Neuronal stem cell (in vitro differentiated cells): ENCODE data around the gene USF3.
A peak's percentile ranks its signal among the peaks of the same experiment; 100 is the strongest.

Experiments used
- DNase-seq: peaks from one replicate; pipeline ENCODE4 v3.0.0-alpha.2; 2013; ENCODE audit warnings: low spot score
- H2AFZ ChIP-seq: one replicate; pipeline ENCODE4 v1.6.1; 2013; ENCODE audit warnings: mild to moderate bottlenecking, low read length, inconsistent platforms
- H2AK5ac ChIP-seq: 2 replicates; pipeline ENCODE4 v1.6.1; 2013; ENCODE audit warnings: low read depth, mild to moderate bottlenecking, inconsistent platforms, low read length, moderate library complexity, mixed read lengths
- H2BK120ac ChIP-seq: 2 replicates; pipeline ENCODE4 v1.6.1; 2013; ENCODE audit warnings: low read depth, mild to moderate bottlenecking, inconsistent platforms, low read length, moderate library complexity, mixed read lengths
- H2BK12ac ChIP-seq: one replicate; pipeline ENCODE4 v1.6.1; 2013; ENCODE audit warnings: low read length, inconsistent platforms
- H2BK15ac ChIP-seq: 2 replicates; pipeline ENCODE4 v1.6.1; 2013; ENCODE audit warnings: mild to moderate bottlenecking, low read length, inconsistent platforms, mixed read lengths
- H2BK5ac ChIP-seq: one replicate; pipeline ENCODE4 v1.6.1; 2013; ENCODE audit warnings: inconsistent platforms, mild to moderate bottlenecking, low read length, moderate library complexity
- H3K14ac ChIP-seq: one replicate; pipeline ENCODE4 v1.6.1; 2013; ENCODE audit warnings: low read length, inconsistent platforms
- H3K18ac ChIP-seq: 2 replicates; pipeline ENCODE4 v1.6.1; 2013; ENCODE audit warnings: low read length, inconsistent platforms
- H3K23ac ChIP-seq: 2 replicates; pipeline ENCODE4 v1.6.1; 2013; ENCODE audit warnings: low read depth, mild to moderate bottlenecking, mixed read lengths, low read length, inconsistent platforms; ENCODE audit not compliant: poor library complexity
- H3K27ac ChIP-seq: replicated peaks from 3 replicates; pipeline ENCODE4 v1.5.1; 2013; ENCODE audit warnings: low read length, inconsistent platforms
- H3K27me3 ChIP-seq, 3 experiments: 2 replicates each; pipeline ENCODE4 v1.6.1; 2013; ENCODE audit warnings: low read length in 3 of 3, mild to moderate bottlenecking in 2 of 3, inconsistent platforms in 1 of 3, low read depth in 1 of 3, mixed read lengths in 1 of 3, moderate library complexity in 1 of 3; ENCODE audit not compliant: control insufficient read depth in 3 of 3, insufficient read depth in 3 of 3
- H3K36me3 ChIP-seq, 2 donors: replicated peaks in 1 of 2; 2 replicates each; pipeline ENCODE4 v1.6.1; 2013; ENCODE audit warnings: low read length in 2 of 2; ENCODE audit not compliant: control insufficient read depth in 2 of 2, insufficient read depth in 2 of 2
- H3K4ac ChIP-seq: 2 replicates; pipeline ENCODE4 v1.6.1; 2013; ENCODE audit warnings: inconsistent platforms, mild to moderate bottlenecking, low read length, moderate library complexity
- H3K4me1 ChIP-seq, 2 donors: 1 replicate in 1 of 2; 2 replicates in 1 of 2; pipeline ENCODE4 v1.6.1; 2013; ENCODE audit warnings: low read length in 2 of 2, low read depth in 1 of 2; ENCODE audit not compliant: control insufficient read depth in 2 of 2, insufficient read depth in 1 of 2
- H3K4me2 ChIP-seq: one replicate; pipeline ENCODE4 v1.6.1; 2013; ENCODE audit warnings: mild to moderate bottlenecking, low read length, inconsistent platforms; ENCODE audit not compliant: insufficient read depth, poor library complexity, severe bottlenecking
- H3K4me3 ChIP-seq, 2 donors: 2 replicates each; pipeline ENCODE4 v1.5.1; 2013; ENCODE audit warnings: low read length in 2 of 2, mild to moderate bottlenecking in 2 of 2, inconsistent platforms in 1 of 2, moderate library complexity in 1 of 2
- H3K79me1 ChIP-seq: one replicate; pipeline ENCODE4 v1.6.1; 2013; ENCODE audit warnings: low read depth, mild to moderate bottlenecking, inconsistent platforms, low read length, moderate library complexity
- H3K9ac ChIP-seq: one replicate; pipeline ENCODE4 v1.6.1; 2013; ENCODE audit warnings: mild to moderate bottlenecking, low read depth, low read length, inconsistent platforms; ENCODE audit not compliant: poor library complexity
- H3K9me3 ChIP-seq, 2 donors: replicated peaks in 1 of 2; 2 replicates each; pipeline versions ENCODE3 to v1.6.1; 2013; ENCODE audit warnings: low read length in 2 of 2, mild to moderate bottlenecking in 2 of 2, inconsistent platforms in 1 of 2, low read depth in 1 of 2, mixed read lengths in 1 of 2, moderate library complexity in 1 of 2; ENCODE audit not compliant: control insufficient read depth in 2 of 2, insufficient read depth in 1 of 2
- H4K8ac ChIP-seq: one replicate; pipeline ENCODE4 v1.6.1; 2013; ENCODE audit warnings: low read depth, mild to moderate bottlenecking, inconsistent platforms, low read length, moderate library complexity
- H4K91ac ChIP-seq: one replicate; pipeline ENCODE4 v1.6.1; 2013; ENCODE audit warnings: low read length, low read depth, mild to moderate bottlenecking, inconsistent platforms; ENCODE audit not compliant: poor library complexity
- WGBS, 2 donors: extraction: QIAGEN DNeasy Blood & Tissue Kit; methylation state at CpG; one replicate each; pipeline ENCODE4 v1.1.7; 2013; ENCODE audit warnings: missing lambda C conversion rate in 2 of 2, mixed read lengths in 1 of 2; ENCODE audit not compliant: insufficient read length in 2 of 2, insufficient replicate concordance in 1 of 2; ENCODE audit errors: extremely low coverage in 2 of 2; 5-methylcytosine and 5-hydroxymethylcytosine counted together

Gene USF3

GRCh38 chr3:113620091-113620490 lies 76.4 kb downstream of the USF3 start:
- Histone ChIP-seq H3K14ac (no peak overlapping the region), H3K36me3 (no peaks in the 10 kb centered on the region), H2BK12ac (no peak overlapping the region), H3K9me3 (no peaks in the 10 kb centered on the region), H3K9ac (no peak overlapping the region), H2BK15ac (no peak overlapping the region), H3K79me1 (no peaks in the 10 kb centered on the region), H3K4me2 (no peak overlapping the region), H2BK120ac (no peak overlapping the region), H3K27me3 (peaks cover 0 to 7% (median 0%) of the 10 kb centered on the region in 3 experiments), H3K27ac (no peak overlapping the region), H4K91ac (no peak overlapping the region), H3K23ac (no peak overlapping the region), H2BK5ac (no peak overlapping the region), H4K8ac (no peak overlapping the region), H3K4me1 (no peaks in the 10 kb centered on the region), H3K4ac (no peak overlapping the region), H3K4me3 (no peak overlapping the region), H3K18ac (no peak overlapping the region), H2AK5ac (no peak overlapping the region), H2AFZ (no peak overlapping the region)
- no peak for DNase-seq

- no peaks in the 10 kb centered on the region for H3K79me1 ChIP-seq
- H3K4ac ChIP-seq: no peak overlapping the region
- no peak overlapping the region for H2AK5ac ChIP-seq
- no peak overlapping the region for H2BK15ac ChIP-seq
- H2AFZ ChIP-seq: no peak overlapping the region
- no peak overlapping the region for H2BK120ac ChIP-seq
- no peaks in the 10 kb centered on the region for H3K4me1 ChIP-seq
- no peak overlapping the region for H3K27ac ChIP-seq
- no peak overlapping the region for H4K8ac ChIP-seq
- no peak overlapping the region for H2BK12ac ChIP-seq
- WGBS, 2 donors: no CpG with 5 or more reads among the region's 2 CpGs
- no peaks in the 10 kb centered on the region for H3K36me3 ChIP-seq
- no peak overlapping the region for H4K91ac ChIP-seq
- no peak overlapping the region for H3K14ac ChIP-seq
- no peak overlapping the region for H3K18ac ChIP-seq
- no peaks in the 10 kb centered on the region for H3K9me3 ChIP-seq
- no peak overlapping the region for H2BK5ac ChIP-seq
- DNase-seq: no peak
- no peak overlapping the region for H3K9ac ChIP-seq
- no peak overlapping the region for H3K4me2 ChIP-seq
- H3K23ac ChIP-seq: no peak overlapping the region
- no peak overlapping the region for H3K4me3 ChIP-seq
- H3K27me3 ChIP-seq: no peaks in the 10 kb centered on the region
These were observed 78.7 kb downstream of the USF3 start for GRCh38 chr3:113617726-113618125.

DNA sequence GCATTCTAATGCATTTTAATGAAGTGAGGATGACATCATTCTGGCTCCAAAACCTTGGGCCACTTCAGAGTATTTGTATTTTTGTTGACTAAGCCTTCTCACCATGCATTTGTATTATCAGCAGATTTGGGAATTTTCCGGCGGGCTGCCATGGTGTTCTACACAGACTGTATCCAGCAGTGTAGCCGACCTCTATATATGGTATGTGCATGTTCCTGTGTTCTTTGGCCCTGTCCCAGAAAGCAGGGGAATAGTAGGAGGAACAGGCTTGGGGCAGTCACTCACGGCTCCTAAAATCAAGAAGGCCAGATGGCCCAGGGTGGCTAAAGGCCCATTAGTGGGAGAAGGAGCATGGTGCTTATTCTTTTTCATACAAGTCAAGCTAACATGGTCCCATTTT lies 80.5 kb downstream of the USF3 start:
- Histone ChIP-seq H2AFZ (no peak overlapping the region), H2BK5ac (no peak overlapping the region), H3K18ac (no peak overlapping the region), H3K36me3 (no peaks in the 10 kb centered on the region), H3K4me1 (no peaks in the 10 kb centered on the region), H2BK15ac (no peak overlapping the region), H3K4me2 (no peak overlapping the region), H2BK120ac (no peak overlapping the region), H3K4ac (no peak overlapping the region), H3K14ac (no peak overlapping the region), H4K91ac (no peak overlapping the region), H3K27me3 (no peaks in the 10 kb centered on the region), H2BK12ac (no peak overlapping the region), H3K4me3 (no peak overlapping the region), H3K23ac (no peak overlapping the region), H3K27ac (no peak overlapping the region), H4K8ac (no peak overlapping the region), H3K9me3 (no peaks in the 10 kb centered on the region), H3K9ac (no peak overlapping the region), H3K79me1 (no peaks in the 10 kb centered on the region), H2AK5ac (no peak overlapping the region)
- no peak for DNase-seq
- WGBS, 2 donors: no CpG with 5 or more reads among the region's 4 CpGs

DNA sequence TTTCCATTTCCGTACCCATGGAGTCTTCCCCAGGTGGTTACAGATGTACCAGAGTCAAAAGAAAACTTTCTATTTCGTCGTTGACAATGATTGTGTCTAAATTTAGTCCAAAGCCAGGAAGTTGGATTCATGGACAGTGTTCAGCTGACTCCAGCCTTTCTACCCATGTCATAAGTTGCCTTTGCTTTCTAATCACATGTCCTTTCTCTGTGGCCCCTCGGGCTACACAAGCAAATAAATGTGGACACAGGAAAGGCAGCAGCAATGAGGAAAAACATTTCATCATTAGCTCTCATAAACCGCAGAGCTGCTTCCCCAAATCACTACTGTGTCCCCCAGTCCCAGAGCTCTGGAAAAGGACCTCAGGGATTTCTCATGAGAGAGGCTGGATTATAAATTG lies 82.0 kb downstream of the USF3 start:
- Histone ChIP-seq H3K27ac (no peak overlapping the region), H2AK5ac (no peak overlapping the region), H3K79me1 (no peaks in the 10 kb centered on the region), H4K91ac (no peak overlapping the region), H3K23ac (no peak overlapping the region), H4K8ac (no peak overlapping the region), H2BK5ac (no peak overlapping the region), H2BK120ac (no peak overlapping the region), H3K4ac (no peak overlapping the region), H3K27me3 (no peaks in the 10 kb centered on the region), H2AFZ (peak overlapping the region; percentile 70), H2BK12ac (no peak overlapping the region), H3K4me3 (no peak overlapping the region), H2BK15ac (no peak overlapping the region), H3K4me1 (no peaks in the 10 kb centered on the region), H3K9me3 (no peaks in the 10 kb centered on the region), H3K36me3 (no peaks in the 10 kb centered on the region), H3K18ac (no peak overlapping the region), H3K4me2 (no peak overlapping the region), H3K14ac (no peak overlapping the region), H3K9ac (no peak overlapping the region)
- no CpG with 5 or more reads among the region's 5 CpGs for WGBS, 2 donors
- DNase-seq: no peak
